Activated CD4-positive, alpha-beta T cell treated with anti-CD3 and anti-CD28 coated beads, Interleukin-2, amount 50 U/mL, for 4 hours (primary cell): ENCODE data around the gene LAMA5.

Experiments
- DNase-seq, 2 experiments: peaks; one replicate each; pipeline ENCODE4 v3.0.0-alpha.2; 2020

The LAMA5 gene

GRCh38 chr20:62367136-62367632 is at the start of gene LAMA5:
LAMA5 (minus strand) TSS chr20:62367312; CDS start chr20:62367245, 67 bp downstream.
- DNase-seq: no peak

GRCh38 chr20:62415354-62416111 is 48.4 kb upstream of the LAMA5 start:
- DNase-seq: no peak

- no peak for DNase-seq
Measured at GRCh38 chr20:62413896-62414481, 46.9 kb upstream of the LAMA5 start.

- no peak for DNase-seq
Measured at GRCh38 chr20:62413025-62413570, 46.0 kb upstream of the LAMA5 start.

GRCh38 chr20:62412194-62413024 is 45.3 kb upstream of the LAMA5 start:
- DNase-seq: no peak

GRCh38 chr20:62411479-62412193 is 44.5 kb upstream of the LAMA5 start:
- DNase-seq: no peak

- DNase-seq: no peak
Measured at GRCh38 chr20:62410746-62411478, 43.8 kb upstream of the LAMA5 start.

GRCh38 chr20:62409931-62410745 is 43.0 kb upstream of the LAMA5 start:
- peak; percentile 21 to 27 for DNase-seq

- no peak for DNase-seq
Measured at GRCh38 chr20:62409086-62409853, 42.2 kb upstream of the LAMA5 start.

GRCh38 chr20:62408640-62409039 is 41.5 kb upstream of the LAMA5 start:
- DNase-seq: no peak

GRCh38 chr20:62408055-62408454 is 40.9 kb upstream of the LAMA5 start:
- no peak for DNase-seq

- DNase-seq: peak; percentile 84 to 87
Measured at GRCh38 chr20:62407221-62407992, 40.3 kb upstream of the LAMA5 start, which contains the start of gene CABLES2. CABLES2 (minus strand) TSS chr20:62407285; CDS start chr20:62407276, 9 bp downstream.

- no peak for DNase-seq
Measured at GRCh38 chr20:62406635-62407176, 39.6 kb upstream of the LAMA5 start.

GRCh38 chr20:62405981-62406513 is 38.9 kb upstream of the LAMA5 start:
- DNase-seq: no peak

- no peak for DNase-seq
Measured at GRCh38 chr20:62405108-62405980, 38.2 kb upstream of the LAMA5 start.

- DNase-seq: no peak
Measured at GRCh38 chr20:62404761-62405107, 37.6 kb upstream of the LAMA5 start.

GRCh38 chr20:62404112-62404665 is 37.1 kb upstream of the LAMA5 start:
- DNase-seq: no peak
